Trophoblast cell (in vitro differentiated cells and primary cell): ENCODE data around the gene CSMD2.
"Not testable (repeated sequence)": the region's sequence is repeated elsewhere in the genome, so short reads cannot be mapped to it uniquely, and the experiment has no call there.

Experiments used
- DNase-seq, 2 donors: peaks; one replicate each; pipeline ENCODE4 v3.0.0-alpha.2; 2016
- H2AFZ ChIP-seq: 2 replicates; pipeline ENCODE4 v1.6.1; 2013; ENCODE audit warnings: low read length, moderate library complexity, mild to moderate bottlenecking; ENCODE audit not compliant: insufficient read depth, poor library complexity
- H2AK5ac ChIP-seq: 2 replicates; pipeline ENCODE4 v1.6.1; 2013; ENCODE audit warnings: mild to moderate bottlenecking, low read length
- H2BK120ac ChIP-seq: 2 replicates; pipeline ENCODE4 v1.6.1; 2013; ENCODE audit warnings: low read length, mild to moderate bottlenecking, moderate library complexity; ENCODE audit not compliant: insufficient read depth, poor library complexity
- H2BK12ac ChIP-seq: 2 replicates; pipeline ENCODE4 v1.6.1; 2013; ENCODE audit warnings: mild to moderate bottlenecking, low read length, moderate library complexity
- H2BK5ac ChIP-seq: 2 replicates; pipeline ENCODE4 v1.6.1; 2013; ENCODE audit warnings: low read length, low read depth, moderate library complexity, mild to moderate bottlenecking; ENCODE audit not compliant: poor library complexity
- H3K14ac ChIP-seq: 2 replicates; pipeline ENCODE4 v1.6.1; 2013; ENCODE audit warnings: mild to moderate bottlenecking, low read length
- H3K18ac ChIP-seq: 2 replicates; pipeline ENCODE4 v1.6.1; 2013; ENCODE audit warnings: mild to moderate bottlenecking, low read length
- H3K23ac ChIP-seq: 2 replicates; pipeline ENCODE4 v1.6.1; 2013; ENCODE audit warnings: low read length
- H3K27ac ChIP-seq: 2 replicates; pipeline ENCODE4 v1.5.1; 2013; ENCODE audit warnings: low read depth, mild to moderate bottlenecking, inconsistent platforms, low read length, moderate library complexity
- H3K27me3 ChIP-seq: 2 replicates; pipeline ENCODE4 v1.6.1; 2013; ENCODE audit warnings: inconsistent platforms, mild to moderate bottlenecking, low read length, moderate library complexity; ENCODE audit not compliant: insufficient read depth
- H3K36me3 ChIP-seq, 2 experiments: 1 replicate in 1 of 2; 2 replicates in 1 of 2; pipeline ENCODE4 v1.6.1; 2013; ENCODE audit warnings: low read length in 2 of 2, mild to moderate bottlenecking in 2 of 2, moderate library complexity in 1 of 2; ENCODE audit not compliant: insufficient read depth in 2 of 2, control insufficient read depth in 1 of 2
- H3K4ac ChIP-seq: 2 replicates; pipeline ENCODE4 v1.6.1; 2013; ENCODE audit warnings: low read depth, mild to moderate bottlenecking, low read length, moderate library complexity
- H3K4me1 ChIP-seq, 2 experiments: 1 replicate in 1 of 2; 2 replicates in 1 of 2; pipeline ENCODE4 v1.6.1; 2013; ENCODE audit warnings: low read length in 2 of 2, mild to moderate bottlenecking in 2 of 2, moderate library complexity in 1 of 2; ENCODE audit not compliant: insufficient read depth in 2 of 2, control insufficient read depth in 1 of 2
- H3K4me2 ChIP-seq: 2 replicates; pipeline ENCODE4 v1.6.1; 2013; ENCODE audit warnings: inconsistent platforms, mild to moderate bottlenecking, low read length, moderate library complexity
- H3K4me3 ChIP-seq: 2 replicates; pipeline ENCODE4 v1.5.1; 2013; ENCODE audit warnings: mild to moderate bottlenecking, low read depth, low read length, inconsistent platforms
- H3K79me1 ChIP-seq: one replicate; pipeline ENCODE4 v1.6.1; 2013; ENCODE audit warnings: low read length
- H3K79me2 ChIP-seq: 2 replicates; pipeline ENCODE4 v1.6.1; 2013; ENCODE audit warnings: low read length, mild to moderate bottlenecking; ENCODE audit not compliant: control insufficient read depth, insufficient read depth, poor library complexity
- H3K9ac ChIP-seq: 2 replicates; pipeline ENCODE4 v1.6.1; 2013; ENCODE audit warnings: mild to moderate bottlenecking, low read length
- H3K9me3 ChIP-seq: 2 replicates; pipeline ENCODE4 v1.6.1; 2013; ENCODE audit warnings: low read depth, mild to moderate bottlenecking, control low read depth, inconsistent platforms, low read length; ENCODE audit not compliant: insufficient read depth
- H4K12ac ChIP-seq: 2 replicates; pipeline ENCODE4 v1.6.1; 2013; ENCODE audit warnings: low read depth, mild to moderate bottlenecking, low read length, moderate library complexity
- H4K8ac ChIP-seq: 2 replicates; pipeline ENCODE4 v1.6.1; 2013; ENCODE audit warnings: low read depth, mild to moderate bottlenecking, low read length, moderate library complexity
- H4K91ac ChIP-seq: one replicate; pipeline ENCODE4 v1.6.1; 2013; ENCODE audit warnings: low read depth, mild to moderate bottlenecking, low read length, moderate library complexity
- WGBS: extraction: QIAGEN DNeasy Blood & Tissue Kit; methylation state at CpG from one replicate; pipeline ENCODE4 v1.1.7; 2013; ENCODE audit warnings: missing lambda C conversion rate; ENCODE audit not compliant: insufficient read length, insufficient coverage; ENCODE audit errors: extremely low coverage; 5-methylcytosine and 5-hydroxymethylcytosine counted together

The CSMD2 gene

GRCh38 chr1:34092399-34092798, 72.6 kb downstream of the CSMD2 start:
- DNase-seq, H3K79me2 ChIP-seq, H2BK5ac ChIP-seq, H2BK12ac ChIP-seq, H3K4me2 ChIP-seq, H3K23ac ChIP-seq, H2BK120ac ChIP-seq, H3K9me3 ChIP-seq, H2AK5ac ChIP-seq, H4K91ac ChIP-seq, H3K18ac ChIP-seq, H3K14ac ChIP-seq, H3K27me3 ChIP-seq, H3K4ac ChIP-seq, H3K36me3 ChIP-seq, H2AFZ ChIP-seq, H4K12ac ChIP-seq, H3K27ac ChIP-seq, H3K4me3 ChIP-seq, H4K8ac ChIP-seq, H3K9ac ChIP-seq, H3K4me1 ChIP-seq, H3K79me1 ChIP-seq: not testable (repeated sequence)
- no CpG with 5 or more reads among the region's 27 CpGs for WGBS

DNA sequence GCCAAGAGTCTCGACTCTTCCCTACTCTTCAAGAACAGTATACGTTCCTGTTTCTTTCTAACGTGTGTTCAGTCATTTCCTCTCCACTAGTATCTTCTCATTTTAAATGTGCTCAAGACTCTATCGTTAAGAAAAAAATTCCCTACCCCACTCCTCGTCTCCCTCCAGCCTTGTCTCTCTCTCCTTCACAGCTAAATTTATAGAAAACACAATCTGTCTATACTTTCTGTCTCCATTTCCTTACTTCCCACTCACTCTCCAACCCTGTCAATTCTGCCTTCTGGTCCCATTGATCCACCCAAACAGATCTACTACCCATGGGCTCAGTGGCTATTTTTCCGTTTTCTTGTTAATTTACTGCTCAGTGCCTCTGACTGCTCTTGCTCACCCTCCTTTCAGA, 75.3 kb downstream of the CSMD2 start:
- no peak overlapping the region for H2AK5ac ChIP-seq
- WGBS: 100% methylated on average over 2 of the region's 6 CpGs
- H3K14ac ChIP-seq: no peak overlapping the region
- H3K27me3 ChIP-seq: no peaks in the 10 kb centered on the region
- no peaks in the 10 kb centered on the region for H3K79me1 ChIP-seq
- H3K18ac ChIP-seq: no peak overlapping the region
- no peak for DNase-seq
- H3K79me2 ChIP-seq: no peaks in the 10 kb centered on the region
- no peak overlapping the region for H2BK5ac ChIP-seq
- H4K12ac ChIP-seq: no peak overlapping the region
- H3K4ac ChIP-seq: no peak overlapping the region
- no peak overlapping the region for H3K4me2 ChIP-seq
- no peak overlapping the region for H3K4me3 ChIP-seq
- no peak overlapping the region for H4K91ac ChIP-seq
- H4K8ac ChIP-seq: no peak overlapping the region
- H3K9ac ChIP-seq: no peak overlapping the region
- no peaks in the 10 kb centered on the region for H3K4me1 ChIP-seq
- no peak overlapping the region for H2BK12ac ChIP-seq
- no peaks in the 10 kb centered on the region for H3K36me3 ChIP-seq
- H3K27ac ChIP-seq: no peak overlapping the region
- H2AFZ ChIP-seq: no peak overlapping the region
- H2BK120ac ChIP-seq: no peak overlapping the region
- no peak overlapping the region for H3K23ac ChIP-seq
- H3K9me3 ChIP-seq: peaks cover 6% of the 10 kb centered on the region

- no peak overlapping the region for H2BK12ac ChIP-seq
- H3K27me3 ChIP-seq: no peaks in the 10 kb centered on the region
- no peaks in the 10 kb centered on the region for H3K79me1 ChIP-seq
- H3K23ac ChIP-seq: no peak overlapping the region
- DNase-seq: no peak
- no peak overlapping the region for H3K14ac ChIP-seq
- no peaks in the 10 kb centered on the region for H3K4me1 ChIP-seq
- no peak overlapping the region for H2AK5ac ChIP-seq
- no peak overlapping the region for H3K18ac ChIP-seq
- H2BK5ac ChIP-seq: no peak overlapping the region
- H3K4ac ChIP-seq: no peak overlapping the region
- H2AFZ ChIP-seq: no peak overlapping the region
- no peak overlapping the region for H4K8ac ChIP-seq
- no peak overlapping the region for H3K4me3 ChIP-seq
- H3K27ac ChIP-seq: no peak overlapping the region
- H2BK120ac ChIP-seq: no peak overlapping the region
- H3K9ac ChIP-seq: no peak overlapping the region
- no CpG with 5 or more reads among the region's 5 CpGs for WGBS
- no peaks in the 10 kb centered on the region for H3K36me3 ChIP-seq
- H4K12ac ChIP-seq: no peak overlapping the region
- H3K79me2 ChIP-seq: no peaks in the 10 kb centered on the region
- no peak overlapping the region for H4K91ac ChIP-seq
- H3K9me3 ChIP-seq: peaks cover 6% of the 10 kb centered on the region
- no peak overlapping the region for H3K4me2 ChIP-seq
Observed at GRCh38 chr1:34087986-34088385, 77.0 kb downstream of the CSMD2 start.

DNA sequence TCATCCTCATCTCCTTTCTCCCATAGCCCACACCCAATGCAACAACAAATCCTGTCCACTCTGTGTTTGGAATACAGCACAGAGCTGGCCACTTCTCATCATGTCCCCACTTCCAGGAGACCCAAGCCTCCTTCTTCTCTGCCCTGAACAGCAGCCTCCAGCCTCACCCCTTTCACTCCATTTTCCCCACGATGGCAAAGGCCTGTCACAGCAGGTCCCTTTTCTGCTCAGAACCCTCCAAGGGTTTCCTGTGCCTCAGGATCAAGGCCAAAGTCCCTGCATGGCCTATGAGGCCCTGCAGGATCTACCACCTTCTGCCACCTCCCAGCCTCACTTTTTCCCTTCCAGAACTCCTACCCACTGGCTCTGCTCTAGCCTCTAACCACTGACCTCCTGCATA, 78.5 kb downstream of the CSMD2 start:
- no peaks in the 10 kb centered on the region for H3K79me2 ChIP-seq
- H4K12ac ChIP-seq: no peak overlapping the region
- WGBS: no CpG with 5 or more reads among the region's 1 CpG
- peaks cover 8% of the 10 kb centered on the region for H3K9me3 ChIP-seq
- no peak overlapping the region for H4K8ac ChIP-seq
- no peaks in the 10 kb centered on the region for H3K4me1 ChIP-seq
- H3K27me3 ChIP-seq: no peaks in the 10 kb centered on the region
- H3K18ac ChIP-seq: no peak overlapping the region
- H2AFZ ChIP-seq: no peak overlapping the region
- H4K91ac ChIP-seq: no peak overlapping the region
- no peak overlapping the region for H3K9ac ChIP-seq
- H3K23ac ChIP-seq: no peak overlapping the region
- H2BK5ac ChIP-seq: no peak overlapping the region
- H3K4me3 ChIP-seq: no peak overlapping the region
- DNase-seq: no peak
- H3K79me1 ChIP-seq: no peaks in the 10 kb centered on the region
- no peak overlapping the region for H3K14ac ChIP-seq
- no peak overlapping the region for H3K4ac ChIP-seq
- H3K27ac ChIP-seq: no peak overlapping the region
- H3K4me2 ChIP-seq: no peak overlapping the region
- H2BK12ac ChIP-seq: no peak overlapping the region
- no peak overlapping the region for H2BK120ac ChIP-seq
- no peak overlapping the region for H2AK5ac ChIP-seq
- no peaks in the 10 kb centered on the region for H3K36me3 ChIP-seq
